ENCODE measurements around the gene XPO4. TPM values are rescaled to one million over a fixed set of nuclear protein-coding genes. Genes with fewer than 3 reads are reported as not detected.

Gene XPO4
- polyA plus RNA-seq, 4 donors = 15.5 to 21.6 (median 18.7) TPM

- no peak for DNase-seq (ENCODE audit: low read depth in 4 of 4, low spot score in 2 of 4)
Observed at GRCh38 chr13:20729633-20730585, 172.6 kb downstream of the XPO4 start.

GRCh38 chr13:20728579-20729311 lies 173.8 kb downstream of the XPO4 start:
- no peak for DNase-seq (ENCODE audit: low read depth in 4 of 4, low spot score in 2 of 4)

GRCh38 chr13:20727856-20728255 lies 174.7 kb downstream of the XPO4 start:
- DNase-seq (ENCODE audit: low read depth in 4 of 4, low spot score in 2 of 4) = no peak

Other genes starting within 250 kb of the XPO4 start
- gene IL17D, start 199.0 kb downstream of the XPO4 start, polyA plus RNA-seq (ENCODE audit: insufficient read length in 4 of 4) = 10 to 100 TPM in 1 of 4 donors, 1 to 10 TPM in 3; 7.8 to 13.8 (median 8.7) TPM
- gene EEF1AKMT1, start 128.8 kb downstream of the XPO4 start, polyA plus RNA-seq (ENCODE audit: insufficient read length in 4 of 4) = 10 to 100 TPM; 13.0 to 18.9 (median 15.9) TPM
- gene LATS2, start 158.8 kb upstream of the XPO4 start, polyA plus RNA-seq (ENCODE audit: insufficient read length in 4 of 4) = 10 to 100 TPM; 23.6 to 28.3 (median 25.9) TPM
- 100 to 1,000 TPM; 220 to 270 (median 240) TPM for gene SAP18, start 237.4 kb upstream of the XPO4 start, polyA plus RNA-seq (ENCODE audit: insufficient read length in 4 of 4)

Measured in left renal cortex interstitium (tissue), 4 donors.